Renal cortex interstitium (tissue), 11 donors: ENCODE data around the gene RIC1. TPM values are rescaled to one million over a fixed set of nuclear protein-coding genes. Genes with fewer than 3 reads are reported as not detected.
"Not testable (repeated sequence)": the region's sequence is repeated elsewhere in the genome, so short reads cannot be mapped to it uniquely, and the experiment has no call there.

Source experiments
- DNase-seq, 11 donors: peaks; one replicate each; pipeline ENCODE4 v3.0.0-alpha.2; 2013; ENCODE audit warnings: low read depth in 9 of 11, low spot score in 4 of 11; ENCODE audit errors: extremely low read depth in 1 of 11
- polyA plus RNA-seq, 3 donors: library from polyadenylated mRNA; unstranded; fragments of 120-200 nt; gene quantifications; one replicate each; pipeline ENCODE4 v1.2.1, GENCODE V29; 2013; ENCODE audit not compliant: insufficient read length in 3 of 3

Gene RIC1
- polyA plus RNA-seq, 3 donors = 28.5 to 34.6 (median 29.9) TPM

DNA sequence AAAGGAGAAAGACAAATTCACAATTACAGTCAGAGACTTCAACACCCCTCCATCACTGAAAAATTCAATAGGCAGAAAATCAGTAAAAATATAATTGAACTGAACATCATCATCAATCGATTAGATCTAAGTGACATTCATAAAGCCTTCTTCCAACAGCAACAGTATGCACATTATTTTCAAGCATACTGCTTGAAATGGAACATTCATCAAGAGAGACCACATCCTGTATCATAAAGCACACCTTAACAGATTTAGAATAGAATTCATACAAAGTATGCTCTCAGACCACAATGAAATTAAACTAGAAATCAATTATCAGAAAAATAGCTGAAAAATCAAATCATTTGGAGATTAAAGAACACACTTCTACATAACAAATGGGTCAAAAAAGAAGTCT, 164.9 kb downstream of the RIC1 start:
- no peak for DNase-seq

DNA sequence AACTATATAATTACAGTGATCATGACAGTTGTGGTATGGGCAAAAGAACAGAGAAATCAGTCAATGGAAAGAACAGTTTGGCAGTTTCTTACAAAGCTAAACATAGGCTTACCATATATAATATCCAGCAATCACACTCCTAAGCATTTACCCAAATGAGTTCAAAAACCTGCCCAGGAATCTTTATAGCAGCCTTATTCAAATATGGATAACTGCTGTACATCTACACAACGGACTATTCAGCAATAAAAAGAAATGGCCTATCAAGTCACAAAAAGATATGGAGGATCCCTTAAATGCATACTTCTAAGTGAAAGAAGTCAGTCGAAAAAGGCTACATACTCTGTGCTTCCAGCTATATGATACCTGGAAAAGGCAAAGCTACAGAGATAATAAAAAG, 167.4 kb downstream of the RIC1 start:
- no peak for DNase-seq

DNA sequence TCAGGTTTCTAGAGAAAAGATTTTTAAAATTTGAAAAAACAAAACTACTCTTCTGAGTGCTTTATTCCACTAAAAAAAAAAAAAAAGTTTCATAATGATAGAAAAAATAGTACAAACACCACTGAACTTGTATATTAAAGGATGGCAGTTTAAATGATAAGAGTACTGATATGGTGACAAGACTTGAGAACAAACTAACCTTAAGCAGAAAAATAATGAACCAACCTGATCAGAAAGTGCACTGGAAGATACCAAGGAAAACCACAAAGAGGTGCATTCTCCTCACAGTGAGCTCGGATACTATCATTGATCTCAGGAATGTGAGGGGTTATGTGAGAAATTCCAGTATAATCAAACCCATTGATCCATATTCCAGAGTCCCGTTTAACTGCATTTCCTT, 169.7 kb downstream of the RIC1 start:
- no peak for DNase-seq

DNA sequence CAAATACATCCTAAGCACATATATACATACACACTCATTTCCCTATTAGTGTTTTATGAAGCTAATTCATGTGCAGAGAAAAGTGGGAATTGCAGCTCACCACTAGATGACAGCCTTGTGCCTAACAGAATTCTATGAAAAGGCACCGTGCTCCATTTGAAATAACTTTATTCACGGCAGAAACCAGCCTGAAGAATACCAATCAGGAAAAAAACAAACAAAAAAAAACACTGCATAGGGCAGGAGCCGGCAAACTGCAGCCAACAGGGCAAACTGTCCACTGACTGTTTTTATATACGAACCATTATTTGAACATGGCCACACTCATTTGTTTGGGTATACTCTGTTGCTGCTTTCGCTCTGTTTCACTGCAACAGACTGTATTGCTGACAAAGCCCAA, 170.4 kb downstream of the RIC1 start:
- peak in 7 of 11 donors; percentile 22 to 42 (median 29) for DNase-seq

DNA sequence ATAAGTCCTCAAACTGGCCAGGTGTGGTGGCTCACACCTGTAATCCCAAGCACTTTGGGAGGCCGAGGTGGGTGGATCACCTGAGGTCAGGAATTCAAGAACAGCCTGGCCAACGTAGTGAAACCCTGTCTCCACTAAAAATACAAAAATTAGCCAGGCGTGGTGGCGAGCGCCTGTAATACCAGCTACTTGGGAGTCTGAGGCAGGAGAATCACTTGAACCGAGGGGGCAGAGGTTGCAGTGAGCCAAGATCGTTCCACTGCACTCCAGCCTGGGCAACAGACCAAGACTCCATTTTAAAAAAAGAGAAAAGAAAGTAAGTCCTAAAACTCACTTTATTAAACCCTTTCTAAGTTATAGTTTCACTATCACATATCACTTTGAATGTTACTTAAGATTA, 171.5 kb downstream of the RIC1 start:
- DNase-seq = not testable (repeated sequence)

DNA sequence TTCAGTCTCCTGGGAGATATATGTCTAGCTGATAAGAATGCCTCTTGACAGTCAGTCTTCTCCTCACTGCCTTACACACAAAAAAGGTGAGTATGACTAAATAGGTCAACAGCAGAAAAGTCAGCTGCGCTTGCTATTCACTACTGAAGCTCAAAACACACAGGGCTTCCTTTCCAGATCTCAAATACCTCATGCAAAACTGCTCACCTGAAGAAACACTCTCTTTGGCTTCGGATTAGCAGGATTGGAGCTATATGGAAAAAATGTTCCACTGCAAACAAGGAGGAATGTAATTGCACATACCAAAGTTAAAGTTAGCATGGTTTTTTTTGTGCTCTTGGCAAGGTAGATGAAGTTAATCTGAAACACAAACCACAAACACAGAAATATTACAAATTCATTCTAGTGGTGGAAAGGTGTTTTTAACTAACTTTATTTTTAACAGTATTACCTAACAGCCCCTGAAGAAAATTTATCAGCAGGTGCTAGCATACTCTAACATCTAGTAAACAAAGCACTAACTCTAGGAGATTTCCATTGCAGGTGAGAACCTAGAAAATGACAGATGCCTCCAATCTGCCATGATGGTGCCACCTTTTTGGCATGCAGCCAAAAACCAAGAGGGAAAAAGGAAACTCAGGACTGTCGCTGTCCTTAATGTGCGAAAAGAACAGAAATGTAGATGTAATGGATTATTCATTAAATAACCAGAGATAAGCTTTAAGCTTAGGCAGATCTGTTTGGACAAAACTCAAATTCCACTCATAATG, 172.2 kb downstream of the RIC1 start:
- DNase-seq = peak in 1 of 11 donors; percentile 31

DNA sequence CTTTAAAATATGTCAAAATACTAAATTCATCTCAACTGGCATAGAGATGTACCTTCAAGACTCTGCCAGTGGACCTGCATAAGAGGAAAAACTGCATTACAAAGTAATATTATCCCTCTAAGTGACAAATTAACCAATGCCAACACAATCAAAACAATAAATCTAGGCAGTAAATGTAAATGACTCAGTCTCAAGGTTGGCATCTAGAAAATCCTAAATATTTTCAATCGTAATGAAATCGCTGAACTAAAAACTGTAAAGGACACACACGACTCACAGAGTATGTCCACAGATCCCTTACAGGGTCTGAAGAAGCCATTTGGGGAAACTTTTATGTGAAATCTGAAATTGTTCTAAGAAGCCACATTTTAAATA, 172.8 kb downstream of the RIC1 start:
- no peak for DNase-seq

DNA sequence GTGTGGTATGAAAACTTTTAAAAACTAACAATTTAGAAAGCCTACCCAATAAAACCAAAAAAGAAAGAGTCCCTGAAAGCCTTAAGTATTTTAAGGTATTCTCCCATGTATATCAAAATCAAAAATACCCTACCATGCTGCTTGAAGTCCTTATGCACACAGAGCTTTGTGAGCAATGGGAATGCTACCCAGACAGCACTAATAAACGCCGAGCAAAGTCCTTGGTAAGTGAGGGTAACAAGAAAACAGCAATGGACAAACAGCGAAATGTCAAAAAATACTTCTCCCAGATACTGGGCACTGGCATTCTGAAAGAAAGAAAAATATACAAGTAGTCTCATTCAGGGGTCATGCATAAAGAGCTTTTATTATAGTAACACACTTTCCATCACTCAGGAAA, 176.6 kb downstream of the RIC1 start:
- no peak for DNase-seq

DNA sequence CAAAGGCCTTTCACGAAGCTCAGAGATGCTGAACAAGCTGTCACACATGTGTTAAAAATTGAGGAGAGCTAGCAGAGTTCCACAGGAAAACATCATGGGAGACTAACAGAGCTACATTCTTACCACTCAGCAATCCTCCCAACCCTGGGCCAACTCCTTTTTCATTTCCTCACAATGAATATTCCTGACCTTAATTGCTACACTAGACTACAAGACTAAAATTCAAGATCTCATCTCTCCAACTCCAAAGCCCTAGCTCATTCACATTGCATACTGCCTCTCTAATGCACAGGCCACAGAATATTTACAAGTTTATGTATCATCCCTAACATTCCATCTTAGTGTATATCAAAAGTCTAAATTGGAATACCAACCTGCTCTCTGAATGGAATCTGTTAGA, 182.8 kb downstream of the RIC1 start:
- no peak for DNase-seq

DNA sequence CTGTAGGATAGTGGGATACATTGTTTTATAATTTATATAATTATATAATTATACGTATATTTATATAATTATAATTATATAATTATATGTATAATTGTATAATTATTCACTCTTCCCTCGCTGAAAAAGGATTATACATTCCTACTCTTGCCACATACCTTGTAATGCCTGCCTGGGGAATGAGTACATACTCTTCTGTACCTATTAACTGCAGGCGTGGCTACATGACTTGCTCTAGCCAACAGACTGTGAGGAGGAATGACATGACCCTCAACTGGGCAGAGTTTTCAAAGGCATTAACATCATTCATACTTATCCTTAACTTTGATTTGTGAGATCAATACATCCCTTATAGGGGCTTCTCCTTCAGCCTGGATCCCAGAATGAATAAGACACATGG, 184.9 kb downstream of the RIC1 start:
- DNase-seq = no peak

DNA sequence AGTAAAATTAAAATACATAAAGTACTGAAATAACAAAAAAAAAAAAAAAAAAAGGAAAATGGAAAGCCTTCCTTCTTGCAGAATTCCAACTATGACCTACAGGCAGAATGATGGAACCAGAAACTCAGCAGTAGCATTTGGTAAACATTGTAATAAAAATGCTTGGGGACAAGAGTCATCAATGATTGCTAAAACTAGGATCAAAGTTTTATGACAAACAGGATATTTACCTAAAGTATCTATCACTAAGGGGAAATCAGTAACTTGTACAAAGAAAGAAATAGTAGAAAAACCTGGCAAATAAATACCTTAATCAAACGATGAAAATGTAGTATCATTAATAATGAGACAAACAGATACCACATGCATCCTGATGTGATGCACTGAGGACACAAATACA, 186.6 kb downstream of the RIC1 start:
- DNase-seq = no peak

DNA sequence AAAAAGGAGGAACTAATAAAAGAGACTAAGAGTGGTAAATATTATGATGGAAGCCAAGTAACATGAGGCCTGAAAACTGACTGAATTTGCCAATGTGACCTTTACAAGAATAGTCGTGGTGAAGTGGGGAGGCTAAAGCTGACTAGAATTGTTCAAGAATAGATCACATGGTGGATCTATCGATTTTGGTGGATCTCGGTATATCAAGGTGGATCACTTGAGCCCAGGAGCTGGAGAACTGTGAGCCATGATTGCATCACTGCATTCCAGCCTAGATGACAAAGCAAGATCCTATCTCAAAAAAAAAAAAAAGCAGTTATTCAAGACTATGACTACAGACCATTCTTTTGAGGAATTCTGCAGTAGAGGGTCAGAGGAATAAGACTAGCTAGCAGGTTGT, 189.0 kb downstream of the RIC1 start:
- no peak for DNase-seq

DNA sequence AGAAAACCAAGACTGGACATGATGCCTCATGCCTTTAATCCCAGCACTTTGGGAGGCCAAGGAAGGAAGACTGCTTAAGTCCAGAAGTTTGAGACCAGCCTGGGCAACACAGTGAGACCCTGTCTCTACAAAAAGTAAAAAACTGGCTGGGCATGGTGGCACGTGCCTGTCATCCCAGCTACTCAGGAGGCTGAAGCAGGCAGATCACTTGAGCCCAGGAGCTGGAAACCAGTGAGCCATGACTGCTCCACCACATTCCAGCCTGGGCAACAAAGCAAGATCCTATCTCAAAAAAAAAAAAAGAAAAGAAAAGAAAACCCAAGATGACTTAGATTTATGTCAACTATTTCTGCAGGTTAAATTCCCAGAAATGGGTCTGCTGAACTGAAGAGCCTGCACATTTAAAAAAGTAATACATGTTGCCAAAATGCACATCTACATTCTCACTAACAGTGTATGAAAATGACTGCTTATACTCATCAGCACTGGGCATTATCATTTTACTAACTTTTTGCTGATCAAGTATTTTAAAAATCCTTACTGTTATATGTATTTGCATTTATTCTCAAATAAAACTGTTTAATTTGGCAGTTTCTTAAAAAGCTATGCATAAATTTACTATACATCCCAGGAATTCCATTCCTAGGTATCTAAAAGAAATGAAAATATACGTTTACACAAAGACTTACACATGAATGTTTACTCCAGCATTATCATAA, 189.7 kb downstream of the RIC1 start:
- no peak for DNase-seq

DNA sequence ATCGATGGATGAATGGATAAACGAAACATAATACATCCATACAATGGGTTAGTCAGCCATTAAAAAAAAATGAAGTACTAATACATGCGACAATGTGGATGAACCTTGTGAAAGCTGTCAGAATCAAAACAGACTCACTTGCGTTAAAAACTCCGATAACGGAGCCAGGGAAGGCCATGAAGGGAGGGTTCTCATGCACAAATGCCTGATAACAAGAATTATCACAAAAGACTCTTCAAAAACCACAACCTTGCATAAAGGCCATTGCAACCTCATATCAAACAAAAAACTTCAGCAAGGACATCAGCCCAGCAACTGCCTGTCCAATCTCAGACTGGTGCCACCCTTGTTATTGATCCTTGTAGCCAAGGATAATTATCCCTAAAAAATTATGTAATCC, 190.3 kb downstream of the RIC1 start:
- no peak for DNase-seq

DNA sequence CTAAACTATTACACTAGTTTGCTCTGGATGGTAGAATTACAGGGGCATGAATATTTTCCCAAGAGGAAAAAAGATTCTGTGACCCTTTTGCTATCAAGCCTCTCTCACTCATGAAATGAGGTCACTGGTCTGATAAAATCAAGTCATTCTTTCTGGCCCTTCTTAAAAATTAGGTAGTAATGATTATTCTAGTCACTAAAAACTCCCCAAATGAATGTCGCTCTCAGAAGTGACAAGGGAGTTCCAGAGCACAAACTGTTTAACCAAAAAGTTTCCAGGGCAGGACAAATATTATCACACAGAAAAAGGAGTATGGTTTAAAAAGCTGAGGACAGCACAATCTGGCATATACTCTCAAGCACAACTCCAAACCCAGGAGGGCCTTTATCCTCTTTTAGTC, 191.5 kb downstream of the RIC1 start:
- DNase-seq = no peak

DNA sequence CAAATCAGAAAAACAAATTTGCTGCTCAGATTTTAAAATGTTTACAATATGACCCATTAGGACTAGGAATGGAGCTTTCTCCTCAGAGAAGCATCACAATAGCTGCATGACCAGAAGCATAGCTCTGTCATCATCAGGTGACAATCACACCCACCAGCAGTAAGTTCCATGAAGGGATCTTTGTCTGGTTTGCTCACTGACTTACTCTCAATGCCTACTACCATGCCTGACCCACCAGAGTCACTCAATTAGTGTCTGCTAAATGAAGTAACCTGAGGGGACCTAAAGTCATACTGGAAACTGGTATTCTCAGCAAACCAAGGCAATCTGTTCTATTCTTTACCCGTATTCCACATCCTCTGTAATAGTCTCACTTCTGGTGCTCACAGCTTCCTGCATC, 196.3 kb downstream of the RIC1 start:
- no peak for DNase-seq

Other genes with a start within 250 kb of the RIC1 start
- gene PLGRKT, start 191.2 kb upstream of the RIC1 start, polyA plus RNA-seq = 10 to 100 TPM; 33.9 to 40.0 (median 37.1) TPM
- gene CD274, start 178.6 kb upstream of the RIC1 start, polyA plus RNA-seq = 1 to 10 TPM in 1 of 3 donors, under 1 TPM in 2; 0.50 to 1.2 (median 0.80) TPM
- under 1 TPM in 2 of 3 donors, not detected in 1; 0.10 to 0.12 TPM for gene PDCD1LG2, start 118.6 kb upstream of the RIC1 start, polyA plus RNA-seq
- 10 to 100 TPM; 46.6 to 52.3 (median 49.3) TPM for gene ERMP1, start 204.0 kb downstream of the RIC1 start, polyA plus RNA-seq